Activated B cell treated with CpG ODN at 0.5 μM for 24 hours (primary cell): ENCODE results near the gene ZNF474. TPM values are rescaled to one million over a fixed set of nuclear protein-coding genes. Genes with fewer than 3 reads are reported as not detected.
A peak's percentile ranks its signal among the peaks of the same experiment; 100 is the strongest.

Experiments
- ATAC-seq: fragments of 200-7000 bp; cut with Tn5 transposase; one replicate; pipeline ENCODE4 v1.10.0; 2021; ENCODE audit warnings: low read depth, mild to moderate bottlenecking, moderate library complexity
- CTCF ChIA-PET: fragments of 350-600 bp; sonication (Branson Sonifier 250); formaldehyde crosslinking; loops from one replicate; lab custom pipeline; 2021; ENCODE audit warnings: antibody characterized with exemption; lab: Charles Lee
- POLR2A ChIA-PET: fragments of 350-600 bp; sonication (Branson Sonifier 250); formaldehyde crosslinking; loops from one replicate; lab custom pipeline; 2021; ENCODE audit warnings: antibody characterized with exemption; lab: Charles Lee
- DNase-seq: peaks from one replicate; pipeline ENCODE4 v3.0.0; 2022
- H3K27ac Mint-ChIP-seq: one replicate; pipeline ENCODE4 v1.8.0; 2020; ENCODE audit warnings: mixed read lengths
- H3K27me3 Mint-ChIP-seq: one replicate; pipeline ENCODE4 v1.8.0; 2021; ENCODE audit warnings: mixed read lengths
- H3K36me3 Mint-ChIP-seq: one replicate; pipeline ENCODE4 v1.8.0; 2021; ENCODE audit warnings: low read depth, mixed read lengths
- H3K4me1 Mint-ChIP-seq: one replicate; pipeline ENCODE4 v1.8.0; 2021; ENCODE audit warnings: mixed read lengths
- H3K4me3 Mint-ChIP-seq: one replicate; pipeline ENCODE4 v1.8.0; 2020; ENCODE audit warnings: mild to moderate bottlenecking, mixed read lengths
- H3K9me3 Mint-ChIP-seq: one replicate; pipeline ENCODE4 v1.8.0; 2020; ENCODE audit warnings: mixed read lengths
- intact Hi-C: fragments of 100-400 bp; cut with micrococcal nuclease; formaldehyde crosslinking; loops from one replicate; pipeline ENCODE4 v1.15.1; 2024
- total RNA-seq: library from RNA; stranded (reverse); gene quantifications from 2 replicates; pipeline ENCODE4 v1.2.3, GENCODE V29; 2022
- TF ChIP-seq, protein P1 (sequence below): fragments of 200-600 bp; IDR thresholded peaks from one replicate; pipeline ENCODE4 v1.8.0; 2022; ENCODE audit warnings: antibody characterized with exemption, mild to moderate bottlenecking

The ZNF474 gene
- total RNA-seq, 1 donor from 2014 or later: not detected

DNA sequence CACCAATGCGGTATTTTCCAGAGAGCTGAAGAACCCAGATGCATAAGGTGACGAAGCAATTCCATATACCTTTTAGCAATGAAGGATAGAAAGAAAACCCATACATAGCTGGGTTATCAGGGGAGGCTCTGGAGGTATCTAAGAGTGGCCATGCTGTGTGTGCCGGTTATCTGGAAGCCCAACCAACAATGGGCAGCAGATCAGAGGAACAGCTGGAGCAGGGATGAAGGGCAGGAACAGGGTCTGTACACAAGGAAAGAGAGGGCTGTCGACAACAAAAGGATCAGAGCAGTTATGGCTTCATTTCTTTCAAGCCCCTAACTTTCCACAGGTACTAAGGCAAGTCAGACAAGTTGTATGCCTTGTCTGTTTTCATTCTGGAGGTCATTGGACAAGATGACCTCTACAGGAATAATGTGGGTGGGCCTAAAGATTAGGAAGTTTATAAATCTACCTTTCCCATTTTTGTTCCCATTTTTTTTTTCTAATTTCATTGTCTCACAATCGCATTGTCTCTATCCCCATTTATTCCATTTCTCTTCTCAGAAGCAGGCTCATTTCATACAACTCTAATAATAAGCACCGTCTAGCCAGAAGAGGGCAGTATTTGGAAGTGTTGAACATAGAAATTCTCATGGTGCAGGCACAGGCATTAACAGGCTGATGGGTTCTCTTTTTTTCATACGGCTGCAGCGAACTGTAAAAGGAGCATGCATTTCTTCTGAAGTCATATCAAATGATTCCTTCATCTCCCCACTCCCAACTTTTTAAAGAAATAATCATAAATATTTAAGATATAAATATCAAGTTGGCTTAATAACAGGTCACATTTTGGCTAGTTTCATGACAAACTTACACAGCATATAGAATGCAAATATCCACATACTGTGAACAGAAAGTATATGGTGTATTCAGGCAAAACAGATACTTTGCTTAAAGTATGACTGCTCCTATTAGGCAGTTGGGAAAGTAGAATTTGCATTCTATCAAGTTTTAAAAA, 63.5 kb downstream of the ZNF474 start:
- Mint-ChIP-seq H3K9me3 (no peaks in the 10 kb centered on the region), H3K27me3 (peaks cover 17% of the 10 kb centered on the region), H3K27ac (no peak overlapping the region), H3K4me3 (no peak overlapping the region), H3K4me1 (no peaks in the 10 kb centered on the region), H3K36me3 (no peaks in the 10 kb centered on the region)
- TF ChIP-seq, protein P1, sequence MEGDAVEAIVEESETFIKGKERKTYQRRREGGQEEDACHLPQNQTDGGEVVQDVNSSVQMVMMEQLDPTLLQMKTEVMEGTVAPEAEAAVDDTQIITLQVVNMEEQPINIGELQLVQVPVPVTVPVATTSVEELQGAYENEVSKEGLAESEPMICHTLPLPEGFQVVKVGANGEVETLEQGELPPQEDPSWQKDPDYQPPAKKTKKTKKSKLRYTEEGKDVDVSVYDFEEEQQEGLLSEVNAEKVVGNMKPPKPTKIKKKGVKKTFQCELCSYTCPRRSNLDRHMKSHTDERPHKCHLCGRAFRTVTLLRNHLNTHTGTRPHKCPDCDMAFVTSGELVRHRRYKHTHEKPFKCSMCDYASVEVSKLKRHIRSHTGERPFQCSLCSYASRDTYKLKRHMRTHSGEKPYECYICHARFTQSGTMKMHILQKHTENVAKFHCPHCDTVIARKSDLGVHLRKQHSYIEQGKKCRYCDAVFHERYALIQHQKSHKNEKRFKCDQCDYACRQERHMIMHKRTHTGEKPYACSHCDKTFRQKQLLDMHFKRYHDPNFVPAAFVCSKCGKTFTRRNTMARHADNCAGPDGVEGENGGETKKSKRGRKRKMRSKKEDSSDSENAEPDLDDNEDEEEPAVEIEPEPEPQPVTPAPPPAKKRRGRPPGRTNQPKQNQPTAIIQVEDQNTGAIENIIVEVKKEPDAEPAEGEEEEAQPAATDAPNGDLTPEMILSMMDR: no peak
- CTCF ChIA-PET: no interaction called here
- ATAC-seq (peak; percentile 42), DNase-seq (no peak)
- POLR2A ChIA-PET: no interaction called here
- intact Hi-C loops: loop anchor here (5.0 kb wide), 2 partner anchors 325 to 810 kb away; no protein-coding TSS in a partner anchor

DNA sequence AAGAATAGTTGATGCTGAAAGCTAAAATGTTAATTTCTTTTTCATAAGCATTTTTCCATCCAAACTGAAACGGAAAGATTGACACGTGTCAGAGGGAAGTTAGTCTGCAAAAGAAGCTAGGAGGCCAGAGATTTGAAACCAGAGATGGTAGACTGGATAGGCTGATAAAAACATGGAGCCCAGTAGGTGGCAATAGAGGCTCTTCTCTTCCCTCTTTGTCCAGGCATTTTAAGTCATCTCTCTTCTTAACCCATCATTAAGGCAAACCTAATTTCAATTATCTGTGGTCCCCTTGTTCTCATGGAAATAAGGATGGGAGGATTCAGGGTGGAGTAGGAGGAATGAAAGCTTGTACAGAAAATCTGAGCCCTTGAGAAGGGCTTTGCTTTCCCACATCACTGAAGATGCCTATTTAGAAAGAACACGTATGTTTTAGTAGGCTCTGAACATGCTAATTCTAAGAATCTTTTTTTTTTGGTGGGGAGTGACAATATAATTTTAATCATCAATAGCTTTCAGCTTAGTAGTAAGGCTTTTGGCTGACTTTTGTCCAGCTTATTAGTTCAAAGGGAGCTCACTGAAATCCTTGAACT, 66.6 kb downstream of the ZNF474 start:
- H3K4me1 Mint-ChIP-seq: no peaks in the 10 kb centered on the region
- no peaks in the 10 kb centered on the region for H3K36me3 Mint-ChIP-seq
- peaks cover 17% of the 10 kb centered on the region for H3K27me3 Mint-ChIP-seq
- CTCF ChIA-PET: interaction anchor here (0.7 to 1.8 kb wide), 4 partner anchors 11 to 1415 kb away, joined by 3 to 4 read pairs (median 4); no protein-coding TSS in a partner anchor
- POLR2A ChIA-PET: no interaction called here
- H3K9me3 Mint-ChIP-seq: no peaks in the 10 kb centered on the region
- no peak for DNase-seq
- no peak overlapping the region for H3K27ac Mint-ChIP-seq
- H3K4me3 Mint-ChIP-seq: no peak overlapping the region
- intact Hi-C loops: loop anchor here (2.0 to 5.0 kb wide), 2 partner anchors 1171 to 1415 kb away; no protein-coding TSS in a partner anchor
- ATAC-seq: no peak
- TF ChIP-seq, protein P1: no peak

DNA sequence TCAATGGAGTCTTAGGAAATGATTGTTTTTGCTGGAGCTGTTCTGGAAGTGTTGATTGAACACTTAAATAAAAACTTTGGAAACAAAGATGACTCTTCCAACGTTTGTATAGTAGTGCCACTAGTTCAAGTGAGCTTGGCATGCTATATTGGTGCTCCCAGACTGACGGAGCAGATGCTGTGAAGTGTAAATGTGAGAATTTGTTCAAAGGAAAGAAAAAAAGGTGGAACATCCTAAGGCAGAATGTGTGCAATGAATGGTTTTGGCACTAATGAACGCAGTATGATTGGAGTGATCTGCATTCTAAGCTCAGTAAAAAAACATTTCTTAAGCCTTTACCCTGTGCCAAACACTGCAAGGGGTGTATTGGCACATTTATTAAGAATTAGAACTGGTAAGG, 69.8 kb downstream of the ZNF474 start:
- ChIA-PET CTCF (no interaction called here), POLR2A (no interaction called here)
- Mint-ChIP-seq H3K27me3 (peaks cover 1% of the 10 kb centered on the region), H3K4me3 (no peak overlapping the region), H3K27ac (no peak overlapping the region), H3K4me1 (no peaks in the 10 kb centered on the region), H3K36me3 (no peaks in the 10 kb centered on the region), H3K9me3 (no peaks in the 10 kb centered on the region)
- intact Hi-C loops: loop anchor here (5.0 kb wide), 1 partner anchor 1168 kb away; no protein-coding TSS in a partner anchor
- DNase-seq: no peak
- TF ChIP-seq, protein P1: no peak
- ATAC-seq: no peak

DNA sequence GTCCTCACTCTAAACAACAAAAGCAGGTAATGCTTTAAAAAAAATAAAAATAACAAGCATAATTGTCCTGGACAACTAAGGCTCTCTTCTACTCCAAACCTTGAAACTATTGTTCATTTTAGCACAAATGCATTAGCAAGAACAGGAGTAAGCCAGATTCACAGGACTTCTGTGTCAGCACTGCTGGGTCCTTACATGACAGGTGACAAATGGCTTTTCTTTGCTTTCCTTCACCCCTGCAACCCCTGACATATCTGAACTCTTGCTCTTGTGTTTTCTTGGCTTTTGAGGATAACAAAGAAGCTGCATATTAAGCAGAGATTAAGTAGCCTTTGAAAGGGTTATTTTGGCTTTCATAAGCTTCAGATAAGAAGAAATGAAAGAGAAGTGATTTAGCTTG, 71.1 kb downstream of the ZNF474 start:
- H3K27me3 Mint-ChIP-seq: no peaks in the 10 kb centered on the region
- no peaks in the 10 kb centered on the region for H3K4me1 Mint-ChIP-seq
- H3K4me3 Mint-ChIP-seq: no peak overlapping the region
- intact Hi-C loops: no loop called here
- DNase-seq: no peak
- TF ChIP-seq, protein P1: no peak
- ChIA-PET CTCF (no interaction called here), POLR2A (no interaction called here)
- H3K9me3 Mint-ChIP-seq: no peaks in the 10 kb centered on the region
- H3K36me3 Mint-ChIP-seq: no peaks in the 10 kb centered on the region
- H3K27ac Mint-ChIP-seq: no peak overlapping the region
- ATAC-seq: no peak

DNA sequence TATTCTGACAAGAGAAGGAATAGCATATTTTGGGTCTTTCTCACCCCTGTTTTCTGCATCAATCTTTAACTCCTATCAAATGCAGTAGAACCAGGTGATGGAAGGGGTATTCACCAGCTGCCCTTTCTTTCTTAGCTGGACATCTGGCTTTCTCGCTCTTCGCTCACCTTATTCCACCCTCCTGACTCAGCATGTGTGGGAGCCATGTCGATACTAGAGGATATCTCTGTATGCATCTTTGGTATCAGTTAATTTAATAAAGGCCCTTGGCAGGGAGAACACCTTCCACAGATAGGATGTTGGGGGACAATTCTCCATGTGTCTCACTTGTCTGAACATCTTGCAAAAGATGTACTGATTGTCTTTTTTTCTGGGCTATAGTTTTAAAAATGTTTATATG, 71.5 kb downstream of the ZNF474 start:
- H3K9me3 Mint-ChIP-seq: no peaks in the 10 kb centered on the region
- CTCF ChIA-PET: no interaction called here
- H3K4me1 Mint-ChIP-seq: no peaks in the 10 kb centered on the region
- H3K27me3 Mint-ChIP-seq: no peaks in the 10 kb centered on the region
- no peak overlapping the region for H3K27ac Mint-ChIP-seq
- DNase-seq (no peak), ATAC-seq (no peak)
- H3K36me3 Mint-ChIP-seq: no peaks in the 10 kb centered on the region
- no peak overlapping the region for H3K4me3 Mint-ChIP-seq
- TF ChIP-seq, protein P1: no peak
- intact Hi-C loops: no loop called here
- POLR2A ChIA-PET: no interaction called here
